K562 treated with DMSO at 1 percent for 24 hours (cell line): ENCODE measurements around the gene RSAD2. TPM values are rescaled to one million over a fixed set of nuclear protein-coding genes. Genes with fewer than 3 reads are reported as not detected.

Source experiments
- total RNA-seq: library from RNA; unstranded; fragments of 300-600 nt; gene quantifications from 2 replicates; pipeline ENCODE4 v1.2.3, GENCODE V29; 2022; ENCODE audit warnings: low read depth; ENCODE audit not compliant: insufficient read depth

The RSAD2 gene, protein sequence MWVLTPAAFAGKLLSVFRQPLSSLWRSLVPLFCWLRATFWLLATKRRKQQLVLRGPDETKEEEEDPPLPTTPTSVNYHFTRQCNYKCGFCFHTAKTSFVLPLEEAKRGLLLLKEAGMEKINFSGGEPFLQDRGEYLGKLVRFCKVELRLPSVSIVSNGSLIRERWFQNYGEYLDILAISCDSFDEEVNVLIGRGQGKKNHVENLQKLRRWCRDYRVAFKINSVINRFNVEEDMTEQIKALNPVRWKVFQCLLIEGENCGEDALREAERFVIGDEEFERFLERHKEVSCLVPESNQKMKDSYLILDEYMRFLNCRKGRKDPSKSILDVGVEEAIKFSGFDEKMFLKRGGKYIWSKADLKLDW
- 4.0 and 4.4 TPM in 2 replicates for total RNA-seq

GRCh38 chr2:6877402-6878304 lies at the start of gene RSAD2:
Gene RSAD2 (plus strand): TSS chr2:6877777. CDS start chr2:6877801, 24 bp downstream.

GRCh38 chr2:6865346-6866274 lies 12.0 kb upstream of the RSAD2 start, which contains the start of gene CMPK2:
Gene CMPK2 (minus strand): TSS chr2:6865907. CDS start chr2:6865696, 211 bp downstream.

GRCh38 chr2:6917071-6917760 lies 39.6 kb downstream of the RSAD2 start, which contains the start of gene RNF144A:
Gene RNF144A (plus strand): TSS chr2:6917412. CDS start chr2:6996927, 79,515 bp downstream.

Other genes with a start within 250 kb of the RSAD2 start
- gene CMPK2, start 11.9 kb upstream of the RSAD2 start, total RNA-seq, result 40.7 and 46.7 TPM in 2 replicates
- gene RNF144A, start 39.6 kb downstream of the RSAD2 start, total RNA-seq, result 12.8 and 13.2 TPM in 2 replicates